GM12891 (cell line): ENCODE data around the gene IVNS1ABP.

Experiments used
- PAX5 ChIP-seq: IDR thresholded peaks from 2 replicates; pipeline ENCODE4 v1.6.1; 2011; ENCODE audit warnings: low read length, moderate library complexity, mild to moderate bottlenecking; ENCODE audit not compliant: insufficient read depth, severe bottlenecking
- POLR2A ChIP-seq: IDR thresholded peaks from 2 replicates; pipeline ENCODE4 v1.6.1; 2011; ENCODE audit warnings: low read depth, low read length, control low read depth
- POLR2AphosphoS5 ChIP-seq: IDR thresholded peaks from 2 replicates; pipeline ENCODE4 v1.6.1; 2011; ENCODE audit warnings: low read depth, low read length, control low read depth
- POU2F2 ChIP-seq: IDR thresholded peaks from 2 replicates; pipeline ENCODE4 v1.6.1; 2011; ENCODE audit warnings: low read depth, mild to moderate bottlenecking, control low read depth, low read length, moderate library complexity
- SPI1 ChIP-seq: IDR thresholded peaks from 2 replicates; pipeline ENCODE4 v1.6.1; 2011; ENCODE audit warnings: low read depth, low read length, control low read depth
- TAF1 ChIP-seq: IDR thresholded peaks from 2 replicates; pipeline ENCODE4 v1.6.1; 2011; ENCODE audit warnings: low read depth, low read length, control low read depth

DNA sequence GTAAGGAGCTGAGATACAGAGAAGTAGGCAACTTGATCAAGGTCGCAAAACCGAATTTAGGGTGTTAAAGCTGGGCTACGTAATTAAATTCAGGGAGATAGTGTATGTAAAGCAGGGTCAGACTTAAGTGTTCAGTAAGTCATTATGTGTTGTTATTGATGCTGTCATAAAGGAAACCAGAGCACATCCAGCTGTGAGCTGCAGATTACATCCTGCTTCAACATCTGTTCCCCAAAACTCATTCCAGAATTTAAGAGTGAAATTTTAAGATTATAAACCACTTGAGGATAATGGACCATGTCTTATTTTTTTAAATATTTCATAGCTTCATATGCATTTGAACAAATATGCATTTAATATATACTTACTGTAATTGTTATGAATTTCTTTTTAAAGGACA is 49.7 kb downstream of the IVNS1ABP start:
- TF ChIP-seq POLR2A (no peak), POLR2AphosphoS5 (no peak), TAF1 (no peak), POU2F2 (no peak), PAX5 (no peak), SPI1 (no peak)
